Measurements from ENCODE around the gene FAM163B.

DNA sequence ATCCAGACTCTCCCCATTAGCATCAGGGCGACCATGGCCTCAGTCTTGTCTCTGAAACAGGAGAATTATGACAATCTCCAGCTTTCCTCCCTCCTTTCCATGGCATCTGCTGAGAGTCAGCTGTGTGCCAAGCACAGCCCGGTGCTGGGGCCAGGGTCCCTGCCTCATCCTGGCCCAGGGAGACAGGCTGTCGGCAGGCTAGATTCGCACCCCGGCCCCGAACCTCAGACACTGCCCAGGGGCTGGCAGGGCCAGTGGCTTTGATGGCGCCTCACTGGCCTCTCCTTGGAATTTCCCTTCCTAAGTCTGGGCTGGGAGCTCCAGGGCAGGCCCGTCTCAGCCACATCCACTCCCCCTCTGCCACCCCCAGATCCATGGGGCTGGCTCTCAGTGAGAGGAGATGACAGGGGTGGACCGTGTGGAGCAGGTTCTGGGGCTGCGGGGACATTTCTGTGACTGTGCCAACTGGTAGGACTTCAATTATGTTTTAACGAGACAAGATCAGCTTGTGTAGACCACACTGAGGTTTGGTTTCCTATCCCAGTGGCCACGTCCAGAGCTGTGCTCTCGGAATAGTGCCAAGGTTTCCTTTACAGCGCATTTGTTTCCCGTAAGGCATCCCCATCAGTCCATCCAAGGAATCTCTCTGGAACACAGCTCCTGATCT lies 15.5 kb downstream of the FAM163B start:
- TF ChIP-seq POLR2A (IDR thresholded peaks at IDR 0.05): no peak
- TF ChIP-seq, protein P1, sequence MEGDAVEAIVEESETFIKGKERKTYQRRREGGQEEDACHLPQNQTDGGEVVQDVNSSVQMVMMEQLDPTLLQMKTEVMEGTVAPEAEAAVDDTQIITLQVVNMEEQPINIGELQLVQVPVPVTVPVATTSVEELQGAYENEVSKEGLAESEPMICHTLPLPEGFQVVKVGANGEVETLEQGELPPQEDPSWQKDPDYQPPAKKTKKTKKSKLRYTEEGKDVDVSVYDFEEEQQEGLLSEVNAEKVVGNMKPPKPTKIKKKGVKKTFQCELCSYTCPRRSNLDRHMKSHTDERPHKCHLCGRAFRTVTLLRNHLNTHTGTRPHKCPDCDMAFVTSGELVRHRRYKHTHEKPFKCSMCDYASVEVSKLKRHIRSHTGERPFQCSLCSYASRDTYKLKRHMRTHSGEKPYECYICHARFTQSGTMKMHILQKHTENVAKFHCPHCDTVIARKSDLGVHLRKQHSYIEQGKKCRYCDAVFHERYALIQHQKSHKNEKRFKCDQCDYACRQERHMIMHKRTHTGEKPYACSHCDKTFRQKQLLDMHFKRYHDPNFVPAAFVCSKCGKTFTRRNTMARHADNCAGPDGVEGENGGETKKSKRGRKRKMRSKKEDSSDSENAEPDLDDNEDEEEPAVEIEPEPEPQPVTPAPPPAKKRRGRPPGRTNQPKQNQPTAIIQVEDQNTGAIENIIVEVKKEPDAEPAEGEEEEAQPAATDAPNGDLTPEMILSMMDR (IDR thresholded peaks at IDR 0.05): no peak
